Activated naive CD8-positive, alpha-beta T cell treated with anti-CD3 and anti-CD28 coated beads for 36 hours (primary cell): ENCODE data around the gene FRMD5. TPM values are rescaled to one million over a fixed set of nuclear protein-coding genes. Genes with fewer than 3 reads are reported as not detected.
A peak's percentile ranks its signal among the peaks of the same experiment; 100 is the strongest.

ENCODE experiments used
- DNase-seq: peaks from one replicate; pipeline ENCODE4 v3.0.0; 2021
- H3K27ac Mint-ChIP-seq: one replicate; pipeline ENCODE4 v1.8.0; 2022; ENCODE audit warnings: mild to moderate bottlenecking, moderate library complexity, mixed read lengths
- H3K27me3 Mint-ChIP-seq: one replicate; pipeline ENCODE4 v1.8.0; 2022; ENCODE audit warnings: mild to moderate bottlenecking, mixed read lengths
- H3K36me3 Mint-ChIP-seq: one replicate; pipeline ENCODE4 v1.8.0; 2021; ENCODE audit warnings: mild to moderate bottlenecking, mixed read lengths
- H3K4me1 Mint-ChIP-seq: one replicate; pipeline ENCODE4 v1.8.0; 2021; ENCODE audit warnings: mixed read lengths
- H3K4me3 Mint-ChIP-seq: one replicate; pipeline ENCODE4 v1.8.0; 2022; ENCODE audit warnings: mild to moderate bottlenecking, moderate library complexity, mixed read lengths
- H3K9me3 Mint-ChIP-seq: one replicate; pipeline ENCODE4 v1.8.0; 2022; ENCODE audit warnings: mixed read lengths
- total RNA-seq, 2 experiments: library from RNA; stranded (reverse); gene quantifications; one replicate each; pipeline ENCODE4 v1.2.3, GENCODE V29; 2021

Gene FRMD5
- total RNA-seq, 2 experiments from 2014 or later = 0.42 to 0.56 TPM

- peaks cover 7% of the 10 kb centered on the region for H3K4me1 Mint-ChIP-seq
- no peak overlapping the region for H3K27ac Mint-ChIP-seq
- no peak overlapping the region for H3K4me3 Mint-ChIP-seq
- no peak for DNase-seq
- H3K27me3 Mint-ChIP-seq = peaks cover 16% of the 10 kb centered on the region
- no peaks in the 10 kb centered on the region for H3K9me3 Mint-ChIP-seq
- H3K36me3 Mint-ChIP-seq = no peaks in the 10 kb centered on the region
These were observed 281.1 kb downstream of the FRMD5 start for GRCh38 chr15:43913941-43914340.

- Mint-ChIP-seq H3K36me3 (no peaks in the 10 kb centered on the region), H3K4me3 (no peak overlapping the region), H3K27me3 (peaks cover 11% of the 10 kb centered on the region), H3K27ac (no peak overlapping the region), H3K9me3 (no peaks in the 10 kb centered on the region), H3K4me1 (peaks cover 7% of the 10 kb centered on the region)
- DNase-seq = no peak
These were observed 281.9 kb downstream of the FRMD5 start for GRCh38 chr15:43913026-43913780.

DNA sequence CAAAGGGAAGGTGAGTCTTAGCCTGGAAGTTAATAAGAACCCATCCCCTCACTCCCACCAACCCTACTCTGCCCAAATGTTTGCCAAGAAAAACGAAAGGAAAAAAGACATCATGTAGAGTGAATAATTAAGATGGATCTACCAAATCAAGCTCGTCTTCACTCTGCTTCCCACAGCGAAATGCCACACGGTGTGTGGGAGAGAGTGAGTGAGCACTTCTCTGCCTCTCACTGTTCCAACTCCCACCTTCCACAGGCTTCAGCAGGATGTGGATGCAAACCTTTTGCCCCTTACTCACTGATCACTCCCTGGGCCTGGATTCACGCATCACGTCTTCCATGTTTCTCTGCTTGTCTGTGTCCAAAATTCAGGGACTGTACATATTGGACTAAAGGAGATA is 282.9 kb downstream of the FRMD5 start:
- Mint-ChIP-seq H3K27me3 (peaks cover 11% of the 10 kb centered on the region), H3K27ac (no peak overlapping the region), H3K4me3 (no peak overlapping the region), H3K4me1 (peaks cover 7% of the 10 kb centered on the region), H3K9me3 (no peaks in the 10 kb centered on the region), H3K36me3 (no peaks in the 10 kb centered on the region)
- no peak for DNase-seq

DNA sequence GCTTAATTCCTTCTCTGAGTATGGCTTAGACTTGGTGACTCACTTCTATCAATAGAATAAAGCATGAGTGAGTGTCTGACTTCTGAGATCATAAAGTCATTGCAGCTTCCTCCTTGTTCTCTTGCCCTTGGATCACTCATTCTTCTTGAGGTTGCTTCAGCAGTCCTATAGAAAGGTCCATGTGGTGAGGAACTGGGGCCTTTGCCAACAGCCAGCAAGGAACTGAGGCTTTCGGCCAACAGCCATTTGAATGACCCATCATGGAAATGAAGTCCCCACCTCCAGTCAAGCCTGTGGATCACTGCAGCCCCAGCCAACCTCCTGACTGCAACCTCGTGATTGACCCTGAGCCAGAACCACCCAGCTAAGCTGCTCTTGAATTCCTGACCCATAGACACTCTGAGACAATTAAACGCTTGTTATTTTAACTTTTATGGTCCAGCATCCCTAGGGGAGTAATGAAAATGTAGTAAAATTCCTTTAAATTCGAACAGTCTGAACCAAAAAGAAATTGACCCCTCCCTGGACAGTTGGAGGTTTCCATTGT is 283.8 kb downstream of the FRMD5 start:
- no peak for DNase-seq
- Mint-ChIP-seq H3K9me3 (no peaks in the 10 kb centered on the region), H3K27ac (no peak overlapping the region), H3K4me1 (peaks cover 7% of the 10 kb centered on the region), H3K4me3 (no peak overlapping the region), H3K36me3 (no peaks in the 10 kb centered on the region), H3K27me3 (peaks cover 7% of the 10 kb centered on the region)

DNA sequence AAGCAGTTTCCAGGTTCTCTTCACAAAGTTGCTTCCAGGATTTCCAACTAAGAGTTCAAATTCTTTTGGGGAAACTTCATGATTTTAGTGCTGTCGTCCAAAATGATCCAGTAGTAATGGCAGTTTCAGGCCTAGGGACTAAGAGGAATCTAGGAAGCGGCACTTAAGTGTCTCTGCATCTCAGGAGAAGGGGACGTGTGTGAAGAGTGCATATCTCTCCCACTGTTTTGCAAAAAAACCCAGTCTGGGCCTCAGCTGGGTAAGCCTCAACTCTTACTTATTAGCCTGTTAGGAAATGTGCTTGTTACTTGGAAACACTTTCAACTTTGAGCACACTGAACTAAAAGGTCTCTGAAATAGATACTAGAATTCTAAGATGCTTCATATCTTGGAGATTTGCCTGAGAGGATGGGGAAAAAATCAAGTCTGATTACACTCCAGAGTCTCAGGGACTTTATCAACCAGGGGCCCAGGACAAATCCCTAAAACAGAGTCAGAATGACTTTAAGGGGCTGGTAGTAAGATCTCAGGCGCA is 286.5 kb downstream of the FRMD5 start:
- no peaks in the 10 kb centered on the region for H3K9me3 Mint-ChIP-seq
- H3K4me3 Mint-ChIP-seq = no peak overlapping the region
- no peak for DNase-seq
- no peak overlapping the region for H3K27ac Mint-ChIP-seq
- H3K4me1 Mint-ChIP-seq = peaks cover 10% of the 10 kb centered on the region
- peaks cover 3% of the 10 kb centered on the region for H3K27me3 Mint-ChIP-seq
- H3K36me3 Mint-ChIP-seq = no peaks in the 10 kb centered on the region

DNA sequence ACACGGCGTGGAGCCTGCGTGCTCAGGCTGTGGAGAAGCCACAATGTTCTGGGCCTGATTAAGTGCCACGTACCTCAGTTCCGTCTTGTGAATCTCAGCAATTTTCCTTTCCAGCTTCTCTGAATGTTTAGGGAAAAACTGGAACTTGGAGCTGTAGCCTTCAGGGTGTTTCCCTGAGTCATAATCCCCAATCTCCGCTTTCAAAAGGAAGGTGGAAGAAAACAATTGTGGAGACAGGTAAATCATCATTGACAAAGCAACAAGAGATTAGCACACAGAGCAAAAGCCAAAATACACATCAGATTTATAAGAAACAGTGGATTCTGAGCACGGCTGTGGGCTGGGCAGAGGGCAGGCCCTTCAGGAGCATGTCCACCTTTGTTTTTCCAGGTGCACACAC is 289.3 kb downstream of the FRMD5 start:
- no peak overlapping the region for H3K27ac Mint-ChIP-seq
- H3K36me3 Mint-ChIP-seq = no peaks in the 10 kb centered on the region
- DNase-seq = no peak
- no peak overlapping the region for H3K4me3 Mint-ChIP-seq
- peaks cover 3% of the 10 kb centered on the region for H3K4me1 Mint-ChIP-seq
- no peaks in the 10 kb centered on the region for H3K9me3 Mint-ChIP-seq
- H3K27me3 Mint-ChIP-seq = no peaks in the 10 kb centered on the region

DNA sequence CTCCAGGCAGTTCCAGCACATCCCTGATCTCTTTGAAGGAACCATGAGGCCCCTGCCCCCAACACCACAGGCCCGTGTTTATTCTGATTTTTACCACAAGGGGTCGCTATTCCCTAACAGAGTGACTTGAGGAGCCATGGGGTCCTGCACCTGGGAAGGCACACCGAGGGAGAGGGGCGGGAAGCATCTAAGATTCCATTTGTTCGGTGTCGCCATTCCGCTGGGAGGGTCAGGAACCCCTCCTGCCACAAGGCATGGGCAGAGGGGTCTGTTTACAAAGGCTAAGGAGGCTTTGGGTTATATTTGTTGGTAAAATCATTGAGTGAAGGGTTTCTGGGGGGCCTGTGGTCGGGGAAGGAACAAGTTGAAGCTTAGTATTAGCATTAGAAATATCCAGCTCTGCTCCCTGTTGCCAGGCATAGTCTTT is 291.2 kb downstream of the FRMD5 start:
- peak; percentile 60 for DNase-seq
- Mint-ChIP-seq H3K4me1 (peaks cover 3% of the 10 kb centered on the region), H3K27ac (no peak overlapping the region), H3K27me3 (no peaks in the 10 kb centered on the region), H3K4me3 (no peak overlapping the region), H3K36me3 (no peaks in the 10 kb centered on the region), H3K9me3 (no peaks in the 10 kb centered on the region)

GRCh38 chr15:43901495-43901894 is 293.6 kb downstream of the FRMD5 start:
- no peaks in the 10 kb centered on the region for H3K36me3 Mint-ChIP-seq
- no peak overlapping the region for H3K27ac Mint-ChIP-seq
- no peaks in the 10 kb centered on the region for H3K9me3 Mint-ChIP-seq
- peaks cover 3% of the 10 kb centered on the region for H3K4me1 Mint-ChIP-seq
- H3K27me3 Mint-ChIP-seq = no peaks in the 10 kb centered on the region
- no peak for DNase-seq
- H3K4me3 Mint-ChIP-seq = no peak overlapping the region

- Mint-ChIP-seq H3K9me3 (no peaks in the 10 kb centered on the region), H3K4me1 (peaks cover 3% of the 10 kb centered on the region), H3K27me3 (no peaks in the 10 kb centered on the region), H3K27ac (no peak overlapping the region), H3K36me3 (no peaks in the 10 kb centered on the region), H3K4me3 (no peak overlapping the region)
- no peak for DNase-seq
These were observed 294.1 kb downstream of the FRMD5 start for GRCh38 chr15:43900996-43901395.

- no peaks in the 10 kb centered on the region for H3K36me3 Mint-ChIP-seq
These were observed 295.1 kb downstream of the FRMD5 start for GRCh38 chr15:43899928-43900327.

GRCh38 chr15:43898891-43899290 is 296.2 kb downstream of the FRMD5 start:
- H3K36me3 Mint-ChIP-seq = no peaks in the 10 kb centered on the region
- H3K27ac Mint-ChIP-seq = no peak overlapping the region
- H3K9me3 Mint-ChIP-seq = no peaks in the 10 kb centered on the region
- H3K4me3 Mint-ChIP-seq = no peak overlapping the region
- no peak for DNase-seq
- peaks cover 2% of the 10 kb centered on the region for H3K4me1 Mint-ChIP-seq
- H3K27me3 Mint-ChIP-seq = no peaks in the 10 kb centered on the region

More at GRCh38 chr15:43899928-43900327, 295.1 kb downstream of the FRMD5 start:
- Mint-ChIP-seq H3K27ac (no peak overlapping the region), H3K4me1 (peaks cover 3% of the 10 kb centered on the region), H3K27me3 (no peaks in the 10 kb centered on the region), H3K4me3 (no peak overlapping the region), H3K9me3 (no peaks in the 10 kb centered on the region)
- DNase-seq = no peak

- Mint-ChIP-seq H3K36me3 (no peaks in the 10 kb centered on the region), H3K4me3 (no peak overlapping the region), H3K27me3 (no peaks in the 10 kb centered on the region), H3K4me1 (no peaks in the 10 kb centered on the region), H3K9me3 (no peaks in the 10 kb centered on the region), H3K27ac (no peak overlapping the region)
- no peak for DNase-seq
These were observed 298.5 kb downstream of the FRMD5 start for GRCh38 chr15:43896543-43896942.

GRCh38 chr15:43895586-43895985 is 299.5 kb downstream of the FRMD5 start:
- Mint-ChIP-seq H3K4me1 (no peaks in the 10 kb centered on the region), H3K27ac (no peak overlapping the region), H3K9me3 (no peaks in the 10 kb centered on the region), H3K4me3 (no peak overlapping the region), H3K27me3 (no peaks in the 10 kb centered on the region), H3K36me3 (no peaks in the 10 kb centered on the region)
- no peak for DNase-seq

DNA sequence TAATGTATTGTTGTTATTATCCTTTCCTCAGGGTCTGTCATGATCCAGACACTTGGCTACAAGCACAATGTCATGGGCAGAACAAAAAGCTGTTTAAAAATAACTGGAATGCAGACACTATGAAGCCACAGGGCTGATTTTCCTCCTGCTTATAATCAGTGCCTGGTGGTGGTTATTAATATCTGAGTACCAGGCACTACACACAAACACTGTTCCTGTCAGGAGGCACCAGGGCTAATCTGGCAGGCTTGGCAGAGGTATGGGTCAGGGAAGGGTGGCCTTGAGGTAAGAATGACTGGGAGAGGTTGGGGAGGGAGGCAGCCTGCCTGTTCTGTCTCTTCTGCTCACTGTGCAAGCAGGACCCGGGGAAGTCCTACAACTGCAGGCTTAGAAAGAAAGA is 301.1 kb downstream of the FRMD5 start:
- Mint-ChIP-seq H3K36me3 (no peaks in the 10 kb centered on the region), H3K4me1 (no peaks in the 10 kb centered on the region), H3K9me3 (no peaks in the 10 kb centered on the region), H3K27me3 (no peaks in the 10 kb centered on the region), H3K27ac (no peak overlapping the region), H3K4me3 (no peak overlapping the region)
- DNase-seq = no peak

GRCh38 chr15:43889042-43889441 is 306.0 kb downstream of the FRMD5 start:
- Mint-ChIP-seq H3K4me1 (peaks cover 11% of the 10 kb centered on the region), H3K36me3 (peaks cover 11% of the 10 kb centered on the region), H3K27ac (peak overlapping the region; percentile 2), H3K9me3 (no peaks in the 10 kb centered on the region), H3K4me3 (no peak overlapping the region), H3K27me3 (no peaks in the 10 kb centered on the region)
- no peak for DNase-seq

DNA sequence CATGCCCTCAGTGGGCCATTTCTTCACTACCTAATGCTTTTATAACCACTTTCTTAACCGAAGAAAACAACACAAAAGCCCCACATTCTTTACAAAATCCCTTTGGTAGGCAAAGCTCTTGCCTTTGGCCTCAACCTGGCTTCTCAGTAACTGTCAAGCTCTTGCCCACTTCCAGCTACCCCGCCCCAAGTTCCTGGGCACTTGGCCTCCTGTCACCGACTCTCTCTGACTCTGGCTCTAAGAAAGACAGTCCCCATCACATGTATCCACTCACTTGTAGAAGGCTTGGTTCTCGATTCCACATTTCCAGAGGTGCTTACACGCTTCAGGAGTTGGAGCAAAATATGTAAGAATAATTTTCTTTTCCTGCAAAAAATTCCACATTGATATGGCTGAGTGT is 307.2 kb downstream of the FRMD5 start:
- peaks cover 18% of the 10 kb centered on the region for H3K36me3 Mint-ChIP-seq
- H3K27me3 Mint-ChIP-seq = no peaks in the 10 kb centered on the region
- no peak for DNase-seq
- no peak overlapping the region for H3K27ac Mint-ChIP-seq
- H3K9me3 Mint-ChIP-seq = no peaks in the 10 kb centered on the region
- no peak overlapping the region for H3K4me3 Mint-ChIP-seq
- peaks cover 11% of the 10 kb centered on the region for H3K4me1 Mint-ChIP-seq
